Measurements from ENCODE around the gene OR5A1. TPM values are rescaled to one million over a fixed set of nuclear protein-coding genes. Genes with fewer than 3 reads are reported as not detected.
A peak's percentile ranks its signal among the peaks of the same experiment; 100 is the strongest.

The OR5A1 gene
- total RNA-seq, 1 experiment from 2014 or later = 0.04 TPM

DNA sequence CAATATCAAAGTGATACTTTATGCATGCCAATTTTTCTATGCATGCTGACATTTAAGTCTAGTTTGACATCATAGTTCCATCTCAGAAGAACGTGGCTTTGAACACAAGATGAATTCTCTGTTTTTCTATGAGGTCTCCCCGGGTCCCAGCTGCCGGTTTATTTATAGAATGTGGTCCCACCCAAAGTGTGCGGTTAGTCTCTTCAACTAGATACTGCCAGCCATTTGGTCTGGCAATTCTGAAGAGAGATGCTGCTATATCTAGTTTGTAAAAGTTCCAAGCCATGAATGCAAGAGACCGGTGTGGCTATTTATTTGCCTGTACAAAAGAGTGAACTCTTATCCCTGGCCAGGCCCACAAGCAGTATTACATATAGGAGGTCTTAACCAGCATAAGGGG is 19.2 kb upstream of the OR5A1 start:
- DNase-seq = no peak
- H3K79me2 ChIP-seq (ENCODE audit: low read length) = no peaks in the 10 kb centered on the region
- H3K4me2 ChIP-seq (ENCODE audit: low read depth, low read length, poor library complexity, severe bottlenecking) = no peak overlapping the region
- H3K9ac ChIP-seq (ENCODE audit: low read length) = no peak overlapping the region
- H4K20me1 ChIP-seq (ENCODE audit: insufficient read depth, low read depth, low read length) = no peaks in the 10 kb centered on the region
- no peaks in the 10 kb centered on the region for H3K36me3 ChIP-seq (ENCODE audit: insufficient read depth, low read length)
- no peaks in the 10 kb centered on the region for H3K9me2 ChIP-seq (replicated peaks; ENCODE audit: insufficient read depth, low read length)
- H3K27ac ChIP-seq (ENCODE audit: low read length) = no peak overlapping the region
- no peaks in the 10 kb centered on the region; the same call in 1 of the 2 replicates for H3K4me1 ChIP-seq (ENCODE audit: low read length)
- H3K4me3 ChIP-seq (ENCODE audit: low read length) = no peak overlapping the region
- H3K9me3 ChIP-seq (ENCODE audit: low read length) = no peaks in the 10 kb centered on the region
- no peaks in the 10 kb centered on the region for H3K27me3 ChIP-seq (ENCODE audit: low read length)
- H2AFZ ChIP-seq (ENCODE audit: low read length) = no peak overlapping the region

GRCh38 chr11:59418156-59418555 is 18.1 kb upstream of the OR5A1 start:
- no peak overlapping the region for H3K4me2 ChIP-seq (ENCODE audit: low read depth, low read length, poor library complexity, severe bottlenecking)
- no peaks in the 10 kb centered on the region for H4K20me1 ChIP-seq (ENCODE audit: insufficient read depth, low read depth, low read length)
- no peaks in the 10 kb centered on the region for H3K79me2 ChIP-seq (ENCODE audit: low read length)
- no peak overlapping the region for H2AFZ ChIP-seq (ENCODE audit: low read length)
- no peaks in the 10 kb centered on the region for H3K9me3 ChIP-seq (ENCODE audit: low read length)
- no peaks in the 10 kb centered on the region for H3K36me3 ChIP-seq (ENCODE audit: insufficient read depth, low read length)
- no peak overlapping the region for H3K9ac ChIP-seq (ENCODE audit: low read length)
- DNase-seq = no peak
- H3K9me2 ChIP-seq (replicated peaks; ENCODE audit: insufficient read depth, low read length) = no peaks in the 10 kb centered on the region
- no peak overlapping the region for H3K4me3 ChIP-seq (ENCODE audit: low read length)
- H3K27me3 ChIP-seq (ENCODE audit: low read length) = no peaks in the 10 kb centered on the region
- H3K4me1 ChIP-seq (ENCODE audit: low read length) = no peaks in the 10 kb centered on the region; the same call in 1 of the 2 replicates
- no peak overlapping the region for H3K27ac ChIP-seq (ENCODE audit: low read length)

GRCh38 chr11:59423835-59424234 is 12.4 kb upstream of the OR5A1 start:
- Histone ChIP-seq H4K20me1 (ENCODE audit: insufficient read depth, low read depth, low read length) (no peaks in the 10 kb centered on the region), H3K79me2 (ENCODE audit: low read length) (no peaks in the 10 kb centered on the region), H3K27ac (ENCODE audit: low read length) (no peak overlapping the region), H3K27me3 (ENCODE audit: low read length) (no peaks in the 10 kb centered on the region), H3K4me2 (ENCODE audit: low read depth, low read length, poor library complexity, severe bottlenecking) (no peak overlapping the region), H3K4me3 (ENCODE audit: low read length) (no peak overlapping the region), H3K4me1 (ENCODE audit: low read length) (no peaks in the 10 kb centered on the region), H3K9me3 (ENCODE audit: low read length) (no peaks in the 10 kb centered on the region), H2AFZ (ENCODE audit: low read length) (no peak overlapping the region), H3K36me3 (ENCODE audit: insufficient read depth, low read length) (no peaks in the 10 kb centered on the region), H3K9ac (ENCODE audit: low read length) (no peak overlapping the region), H3K9me2 (replicated peaks; ENCODE audit: insufficient read depth, low read length) (no peaks in the 10 kb centered on the region)
- DNase-seq = no peak

DNA sequence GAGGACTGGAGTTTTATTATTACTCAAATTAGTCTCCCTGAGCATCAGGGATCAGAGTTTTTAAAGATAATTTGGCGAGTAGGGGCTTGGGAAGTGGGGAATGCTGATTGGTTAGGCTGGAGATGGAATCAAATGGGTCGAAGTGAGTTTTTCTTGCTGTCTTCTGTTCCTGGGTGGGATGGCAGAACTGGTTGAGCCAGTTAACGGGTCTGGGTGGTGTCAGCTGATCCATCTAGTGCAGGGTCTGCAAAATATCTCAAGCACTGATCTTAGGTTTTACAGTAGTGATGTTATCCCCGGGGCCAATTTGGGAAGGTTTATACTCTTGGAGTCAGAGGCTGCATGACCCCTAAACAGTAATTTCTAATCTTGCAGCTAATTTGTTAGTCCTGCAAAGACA is 11.1 kb upstream of the OR5A1 start:
- Histone ChIP-seq H3K79me2 (ENCODE audit: low read length) (no peaks in the 10 kb centered on the region), H3K36me3 (ENCODE audit: insufficient read depth, low read length) (no peaks in the 10 kb centered on the region), H2AFZ (ENCODE audit: low read length) (no peak overlapping the region), H3K9me2 (replicated peaks; ENCODE audit: insufficient read depth, low read length) (no peaks in the 10 kb centered on the region), H3K4me3 (ENCODE audit: low read length) (no peak overlapping the region), H3K9me3 (ENCODE audit: low read length) (no peaks in the 10 kb centered on the region), H3K27me3 (ENCODE audit: low read length) (no peaks in the 10 kb centered on the region), H3K4me1 (ENCODE audit: low read length) (no peaks in the 10 kb centered on the region), H4K20me1 (ENCODE audit: insufficient read depth, low read depth, low read length) (no peaks in the 10 kb centered on the region), H3K27ac (ENCODE audit: low read length) (no peak overlapping the region), H3K4me2 (ENCODE audit: low read depth, low read length, poor library complexity, severe bottlenecking) (no peak overlapping the region), H3K9ac (ENCODE audit: low read length) (no peak overlapping the region)
- no peak for DNase-seq

DNA sequence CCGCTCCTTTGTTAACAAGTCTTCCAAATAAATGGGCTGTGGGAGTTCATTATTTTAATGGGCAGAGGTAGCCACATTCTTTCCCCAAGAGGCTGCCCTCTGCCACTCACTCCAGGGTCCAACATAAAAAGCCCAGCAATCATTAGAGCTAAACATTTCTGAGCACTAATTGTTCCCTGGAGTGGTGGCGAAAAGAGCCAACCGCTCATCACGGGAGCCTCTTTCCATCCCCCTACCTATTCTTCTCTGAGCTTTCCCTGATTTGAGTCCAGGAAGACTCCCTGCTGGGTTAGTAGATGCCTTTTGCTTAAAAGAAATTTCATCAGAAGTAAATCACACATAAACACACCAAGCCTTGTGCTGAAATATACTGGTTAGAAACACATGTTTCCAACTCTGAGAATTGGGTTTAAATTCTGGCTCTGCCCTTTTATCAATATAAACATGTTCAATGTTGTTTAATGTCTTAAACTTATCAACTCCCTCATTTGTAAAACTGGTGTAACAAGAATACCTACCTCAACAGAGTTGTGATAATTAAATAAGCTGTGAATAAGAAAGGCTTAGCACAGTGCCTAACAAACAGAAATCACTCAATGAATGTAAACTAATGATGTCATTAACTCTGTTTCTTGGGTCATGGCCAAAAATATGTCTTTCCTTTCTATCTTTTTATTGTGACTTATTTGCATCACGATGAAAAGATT is 9.8 kb upstream of the OR5A1 start, which contains the start of gene OR5A2:
Gene OR5A2 (minus strand): TSS at position 53 of the 707 bp plus-strand sequence. CDS start 3,460 bp downstream, outside the sequence.
- Histone ChIP-seq H3K9me2 (replicated peaks; ENCODE audit: insufficient read depth, low read length) (no peaks in the 10 kb centered on the region), H3K9ac (ENCODE audit: low read length) (no peak within 1 kb of the TSS), H3K9me3 (ENCODE audit: low read length) (no peaks in the 10 kb centered on the region), H3K4me1 (ENCODE audit: low read length) (no peaks in the 10 kb centered on the region), H3K79me2 (ENCODE audit: low read length) (no peaks in the 10 kb centered on the region), H4K20me1 (ENCODE audit: insufficient read depth, low read depth, low read length) (no peaks in the 10 kb centered on the region), H3K36me3 (ENCODE audit: insufficient read depth, low read length) (no peaks in the 10 kb centered on the region), H3K4me2 (ENCODE audit: low read depth, low read length, poor library complexity, severe bottlenecking) (no peak within 1 kb of the TSS), H3K4me3 (ENCODE audit: low read length) (no peak within 1 kb of the TSS), H2AFZ (ENCODE audit: low read length) (no peak within 1 kb of the TSS), H3K27me3 (ENCODE audit: low read length) (no peaks in the 10 kb centered on the region), H3K27ac (ENCODE audit: low read length) (no peak within 1 kb of the TSS)
- DNase-seq = no peak

DNA sequence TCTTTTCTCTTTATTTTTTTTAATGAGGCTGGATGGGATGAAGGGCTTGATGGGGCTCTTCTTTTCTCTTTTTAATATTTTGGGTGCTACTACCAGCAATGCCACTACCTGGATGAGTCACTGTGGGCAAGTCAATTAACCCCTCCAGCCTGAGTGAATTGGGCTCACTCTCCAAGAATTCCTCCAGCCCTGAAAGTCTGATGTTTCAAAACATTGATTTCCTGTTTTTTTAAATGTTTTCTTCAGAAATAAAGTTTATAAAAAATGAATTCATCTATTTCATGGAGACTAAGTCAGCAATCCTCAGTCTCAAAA is 9.2 kb upstream of the OR5A1 start:
- no peak overlapping the region for H3K4me2 ChIP-seq (ENCODE audit: low read depth, low read length, poor library complexity, severe bottlenecking)
- H3K4me3 ChIP-seq (ENCODE audit: low read length) = no peak overlapping the region
- no peaks in the 10 kb centered on the region for H3K9me3 ChIP-seq (ENCODE audit: low read length)
- no peaks in the 10 kb centered on the region for H3K4me1 ChIP-seq (ENCODE audit: low read length)
- no peak overlapping the region for H2AFZ ChIP-seq (ENCODE audit: low read length)
- H3K36me3 ChIP-seq (ENCODE audit: insufficient read depth, low read length) = no peaks in the 10 kb centered on the region
- no peaks in the 10 kb centered on the region for H4K20me1 ChIP-seq (ENCODE audit: insufficient read depth, low read depth, low read length)
- no peak overlapping the region for H3K27ac ChIP-seq (ENCODE audit: low read length)
- H3K79me2 ChIP-seq (ENCODE audit: low read length) = no peaks in the 10 kb centered on the region
- DNase-seq = no peak
- no peaks in the 10 kb centered on the region for H3K27me3 ChIP-seq (ENCODE audit: low read length)
- H3K9ac ChIP-seq (ENCODE audit: low read length) = no peak overlapping the region
- no peaks in the 10 kb centered on the region for H3K9me2 ChIP-seq (replicated peaks; ENCODE audit: insufficient read depth, low read length)

- H3K36me3 ChIP-seq (ENCODE audit: insufficient read depth, low read length) = no peaks in the 10 kb centered on the region
- H3K4me3 ChIP-seq (ENCODE audit: low read length) = no peak overlapping the region
These were observed 6.2 kb upstream of the OR5A1 start for GRCh38 chr11:59429924-59430516.

GRCh38 chr11:59437770-59438169 is 1.5 kb downstream of the OR5A1 start:
- no peaks in the 10 kb centered on the region for H3K27me3 ChIP-seq (ENCODE audit: low read length)
- H3K36me3 ChIP-seq (ENCODE audit: insufficient read depth, low read length) = no peaks in the 10 kb centered on the region
- H3K27ac ChIP-seq (ENCODE audit: low read length) = no peak overlapping the region
- no peaks in the 10 kb centered on the region for H3K4me1 ChIP-seq (ENCODE audit: low read length)
- no peak overlapping the region for H2AFZ ChIP-seq (ENCODE audit: low read length)
- H3K9me3 ChIP-seq (ENCODE audit: low read length) = no peaks in the 10 kb centered on the region
- H4K20me1 ChIP-seq (ENCODE audit: insufficient read depth, low read depth, low read length) = no peaks in the 10 kb centered on the region
- H3K79me2 ChIP-seq (ENCODE audit: low read length) = no peaks in the 10 kb centered on the region
- no peak overlapping the region for H3K4me2 ChIP-seq (ENCODE audit: low read depth, low read length, poor library complexity, severe bottlenecking)
- DNase-seq = no peak
- H3K9me2 ChIP-seq (replicated peaks; ENCODE audit: insufficient read depth, low read length) = no peaks in the 10 kb centered on the region
- no peak overlapping the region for H3K4me3 ChIP-seq (ENCODE audit: low read length)
- H3K9ac ChIP-seq (ENCODE audit: low read length) = no peak overlapping the region

More at GRCh38 chr11:59429924-59430516, 6.2 kb upstream of the OR5A1 start:
- Histone ChIP-seq H3K9me2 (replicated peaks; ENCODE audit: insufficient read depth, low read length) (no peaks in the 10 kb centered on the region), H3K9ac (ENCODE audit: low read length) (no peak overlapping the region), H3K4me1 (ENCODE audit: low read length) (no peaks in the 10 kb centered on the region), H3K4me2 (ENCODE audit: low read depth, low read length, poor library complexity, severe bottlenecking) (no peak overlapping the region), H3K27ac (ENCODE audit: low read length) (no peak overlapping the region), H4K20me1 (ENCODE audit: insufficient read depth, low read depth, low read length) (no peaks in the 10 kb centered on the region), H2AFZ (ENCODE audit: low read length) (no peak overlapping the region), H3K9me3 (ENCODE audit: low read length) (no peaks in the 10 kb centered on the region), H3K27me3 (ENCODE audit: low read length) (no peaks in the 10 kb centered on the region), H3K79me2 (ENCODE audit: low read length) (no peaks in the 10 kb centered on the region)
- DNase-seq = peak; percentile 91

Measured in Karpas-422 (cell line).